GM08714 (cell line): ENCODE results near the gene AZU1.

ENCODE experiments used
- H3K4me3 ChIP-seq: fragments of 200-500 bp; sonication (Bioruptor generic); 2 replicates; pipeline ENCODE4 v1.5.1; 2014; ENCODE audit warnings: mild to moderate bottlenecking, low read length, inconsistent platforms
- ZNF274 ChIP-seq: IDR thresholded peaks from 2 replicates; pipeline ENCODE4 v1.6.1; 2012; ENCODE audit warnings: mild to moderate bottlenecking, low read depth, low read length

AZU1 gene

DNA sequence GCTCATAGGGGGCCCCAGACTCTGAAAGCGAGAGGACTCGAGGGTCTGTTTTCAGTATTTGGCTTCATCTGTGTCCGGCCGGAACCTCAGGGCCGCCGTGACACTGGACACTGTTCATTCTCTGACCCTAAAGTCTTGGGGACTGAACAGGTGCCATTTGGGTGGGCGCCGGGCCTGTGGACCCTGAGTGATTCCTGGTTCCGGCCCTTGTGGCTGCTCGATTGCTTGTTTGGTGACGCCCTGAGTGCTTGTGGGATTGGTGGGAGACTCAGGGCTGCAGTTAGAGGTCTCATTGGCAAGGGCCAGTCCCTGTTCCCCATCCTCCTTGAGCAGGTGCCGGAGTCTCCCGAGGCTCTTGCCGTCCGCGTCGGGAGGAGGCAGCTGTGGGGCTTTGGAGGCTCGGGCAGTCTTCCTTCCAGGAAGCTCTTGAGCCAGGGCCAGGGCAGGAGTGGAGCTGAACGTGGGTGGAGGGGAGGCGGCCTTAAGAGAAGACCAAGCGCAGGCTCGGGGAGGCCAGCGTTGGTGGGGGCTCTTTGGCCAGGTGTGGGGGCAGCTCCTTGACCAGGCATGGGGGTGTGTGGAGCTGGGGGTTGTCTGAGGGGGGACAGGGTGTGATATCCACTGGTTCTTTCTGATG lies 25.7 kb upstream of the AZU1 start:
- H3K4me3 ChIP-seq = no peak overlapping the region

DNA sequence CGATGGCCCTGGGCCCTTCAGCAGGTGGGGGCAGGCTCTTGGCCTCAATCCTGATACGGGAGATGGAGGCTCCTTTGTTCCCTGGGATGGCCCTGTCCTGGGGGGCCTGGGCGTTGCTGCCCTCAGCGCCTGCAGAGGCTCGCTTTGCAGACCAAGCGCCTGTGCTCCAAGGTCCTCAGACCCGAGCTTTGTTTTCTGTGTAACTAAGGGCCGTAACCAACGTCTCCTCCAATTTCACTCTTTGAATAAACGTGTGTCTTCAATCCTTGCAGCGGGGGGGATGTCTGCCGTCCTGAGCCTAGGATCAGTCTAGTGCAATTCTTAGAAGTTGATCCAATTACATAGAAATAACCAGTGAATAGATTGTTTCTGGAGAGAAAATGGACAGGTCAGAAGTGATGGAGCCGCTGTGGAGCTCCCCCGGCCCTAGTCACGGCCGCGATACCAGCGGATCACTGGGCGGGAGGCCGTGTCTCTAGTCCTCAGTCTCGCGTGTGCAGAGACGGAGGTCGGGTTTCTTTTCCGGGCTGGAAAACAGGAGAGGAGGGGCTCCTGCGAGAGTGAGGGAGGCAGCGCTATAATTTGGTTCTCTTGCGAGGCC lies 25.0 kb upstream of the AZU1 start:
- no peak for TF ChIP-seq ZNF274
- H3K4me3 ChIP-seq = no peak overlapping the region

More for the DNA sequence above, 25.7 kb upstream of the AZU1 start:
- no peak for TF ChIP-seq ZNF274

DNA sequence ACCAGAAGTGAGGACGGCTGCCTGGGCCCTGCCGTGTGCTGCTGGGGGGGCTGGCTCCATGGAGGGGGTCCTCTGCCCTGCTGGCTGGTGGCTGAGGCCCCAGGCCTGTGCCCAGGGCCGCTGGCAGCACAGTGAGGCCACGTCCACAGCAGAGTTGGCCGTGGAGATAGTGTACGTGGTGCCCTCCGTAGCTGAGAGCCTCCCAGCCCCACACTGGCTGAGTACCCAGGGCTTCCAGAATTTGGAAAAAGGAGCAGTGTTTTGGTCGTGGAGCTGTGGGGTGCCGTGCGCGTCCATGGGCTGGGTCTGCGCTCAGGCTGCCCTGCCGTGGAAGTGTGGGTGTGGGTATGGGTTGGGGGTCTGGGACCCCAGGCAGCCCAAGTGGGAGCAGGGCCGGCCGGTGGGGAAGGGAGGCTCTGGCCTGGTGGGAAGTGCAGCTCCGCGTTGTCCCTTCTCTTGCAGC lies 24.5 kb upstream of the AZU1 start:
- no peak for TF ChIP-seq ZNF274
- H3K4me3 ChIP-seq = no peak overlapping the region

DNA sequence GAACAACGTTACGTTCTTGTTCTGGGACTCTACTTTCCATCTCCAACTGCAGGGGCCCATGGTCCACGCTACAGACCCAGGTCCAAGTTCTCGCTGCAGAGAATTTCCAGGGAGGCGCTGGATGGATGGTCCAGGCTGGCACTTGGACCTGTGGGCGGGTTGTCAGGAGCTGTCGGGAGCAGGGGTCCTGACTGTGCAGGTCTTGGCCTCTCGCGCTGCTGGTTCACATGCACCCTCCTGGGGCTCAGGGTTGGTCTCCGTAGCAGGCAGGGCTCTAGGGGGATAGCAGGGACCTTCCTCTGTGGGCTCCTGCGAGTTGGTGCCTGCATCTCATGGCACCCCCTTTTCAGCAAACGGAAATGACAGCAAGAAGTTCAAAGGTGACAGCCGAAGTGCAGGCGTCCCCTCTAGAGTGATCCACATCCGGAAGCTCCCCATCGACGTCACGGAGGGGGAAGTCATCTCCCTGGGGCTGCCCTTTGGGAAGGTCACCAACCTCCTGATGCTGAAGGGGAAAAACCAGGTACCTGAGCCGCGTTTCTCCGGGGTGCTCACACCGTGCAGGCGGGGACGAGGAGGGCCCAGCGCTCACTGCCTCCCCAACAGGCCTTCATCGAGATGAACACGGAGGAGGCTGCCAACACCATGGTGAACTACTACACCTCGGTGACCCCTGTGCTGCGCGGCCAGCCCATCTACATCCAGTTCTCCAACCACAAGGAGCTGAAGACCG lies 23.8 kb upstream of the AZU1 start:
- H3K4me3 ChIP-seq = no peak overlapping the region
- TF ChIP-seq ZNF274 = no peak

DNA sequence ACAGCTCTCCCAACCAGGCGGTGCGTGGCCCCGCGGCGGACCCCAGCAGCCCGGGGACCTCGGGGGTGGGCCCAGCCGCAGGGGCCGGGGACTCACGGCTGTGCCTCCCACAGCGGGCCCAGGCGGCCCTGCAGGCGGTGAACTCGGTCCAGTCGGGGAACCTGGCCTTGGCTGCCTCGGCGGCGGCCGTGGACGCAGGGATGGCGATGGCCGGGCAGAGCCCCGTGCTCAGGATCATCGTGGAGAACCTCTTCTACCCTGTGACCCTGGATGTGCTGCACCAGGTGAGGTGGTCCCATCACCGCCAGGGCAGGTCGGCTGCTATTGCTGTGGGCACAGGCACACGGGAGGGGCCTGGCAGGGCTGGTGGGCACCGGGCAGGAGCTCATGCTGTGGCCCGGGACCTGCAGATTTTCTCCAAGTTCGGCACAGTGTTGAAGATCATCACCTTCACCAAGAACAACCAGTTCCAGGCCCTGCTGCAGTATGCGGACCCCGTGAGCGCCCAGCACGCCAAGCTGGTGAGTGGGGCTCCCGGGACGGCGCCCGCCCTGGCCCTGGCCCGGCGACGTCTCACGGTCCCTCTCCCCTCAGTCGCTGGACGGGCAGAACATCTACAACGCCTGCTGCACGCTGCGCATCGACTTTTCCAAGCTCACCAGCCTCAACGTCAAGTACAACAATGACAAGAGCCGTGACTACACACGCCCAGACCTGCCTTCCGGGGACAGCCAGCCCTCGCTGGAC lies 23.0 kb upstream of the AZU1 start:
- no peak for TF ChIP-seq ZNF274
- H3K4me3 ChIP-seq = no peak overlapping the region

DNA sequence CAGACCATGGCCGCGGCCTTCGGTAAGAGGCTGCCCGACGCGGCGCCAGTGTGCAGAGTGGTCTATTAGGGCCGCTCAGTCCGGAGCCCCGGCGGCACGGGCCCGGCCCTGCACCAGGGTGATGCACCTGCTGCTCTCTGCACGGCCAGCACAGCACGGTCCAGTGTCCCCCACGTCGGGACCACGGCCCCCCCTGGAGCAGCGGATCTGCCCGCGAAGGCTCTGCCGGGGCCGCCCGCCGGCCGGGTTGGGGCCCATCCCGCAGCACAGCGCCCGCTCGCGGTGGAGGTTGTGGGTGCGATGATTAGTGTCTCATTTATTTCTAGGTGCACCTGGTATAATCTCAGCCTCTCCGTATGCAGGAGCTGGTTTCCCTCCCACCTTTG lies 22.5 kb upstream of the AZU1 start:
- no peak overlapping the region for H3K4me3 ChIP-seq
- no peak for TF ChIP-seq ZNF274

DNA sequence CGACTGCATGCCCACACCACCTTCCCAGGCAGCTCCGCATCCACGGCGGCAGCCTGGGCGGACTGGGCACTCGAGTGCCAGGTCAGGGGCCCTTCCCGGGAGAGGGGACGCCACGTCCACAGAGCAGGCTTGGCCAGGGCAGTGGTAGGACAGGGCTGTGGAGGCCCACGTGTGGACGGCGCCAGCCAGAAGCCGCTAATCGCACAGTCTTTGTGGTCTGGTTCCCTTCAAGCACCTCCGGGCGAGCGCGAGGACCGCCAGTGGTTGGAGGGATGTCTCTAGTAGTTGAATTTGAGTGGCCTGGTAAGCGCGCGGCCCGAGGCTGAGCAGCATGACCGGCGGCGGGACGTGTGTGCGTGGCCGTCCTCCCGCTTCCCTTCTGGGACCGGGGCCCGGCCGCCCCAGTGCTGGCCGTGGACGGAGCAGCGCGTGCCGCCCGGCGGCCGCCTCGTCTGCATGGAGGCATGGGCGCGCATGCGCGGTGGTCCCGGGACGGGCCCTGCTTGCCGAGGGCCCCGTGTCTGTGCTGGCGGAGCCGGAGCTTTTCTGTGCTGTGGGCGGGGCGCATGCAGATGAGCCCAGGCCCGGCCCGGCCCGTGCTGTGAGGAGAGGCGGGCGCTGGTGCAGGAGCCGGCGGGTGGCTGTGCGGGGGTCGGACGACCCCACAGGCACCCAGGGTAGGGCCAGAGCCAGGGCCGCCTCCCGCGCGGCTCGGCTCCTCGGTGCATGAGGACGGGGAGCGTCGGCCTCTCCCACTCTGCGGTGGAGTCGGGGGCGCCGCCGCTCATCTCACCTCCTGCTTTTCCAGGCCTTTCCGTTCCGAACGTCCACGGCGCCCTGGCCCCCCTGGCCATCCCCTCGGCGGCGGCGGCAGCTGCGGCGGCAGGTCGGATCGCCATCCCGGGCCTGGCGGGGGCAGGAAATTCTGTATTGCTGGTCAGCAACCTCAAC lies 21.8 kb upstream of the AZU1 start:
- no peak for TF ChIP-seq ZNF274
- no peak overlapping the region for H3K4me3 ChIP-seq

DNA sequence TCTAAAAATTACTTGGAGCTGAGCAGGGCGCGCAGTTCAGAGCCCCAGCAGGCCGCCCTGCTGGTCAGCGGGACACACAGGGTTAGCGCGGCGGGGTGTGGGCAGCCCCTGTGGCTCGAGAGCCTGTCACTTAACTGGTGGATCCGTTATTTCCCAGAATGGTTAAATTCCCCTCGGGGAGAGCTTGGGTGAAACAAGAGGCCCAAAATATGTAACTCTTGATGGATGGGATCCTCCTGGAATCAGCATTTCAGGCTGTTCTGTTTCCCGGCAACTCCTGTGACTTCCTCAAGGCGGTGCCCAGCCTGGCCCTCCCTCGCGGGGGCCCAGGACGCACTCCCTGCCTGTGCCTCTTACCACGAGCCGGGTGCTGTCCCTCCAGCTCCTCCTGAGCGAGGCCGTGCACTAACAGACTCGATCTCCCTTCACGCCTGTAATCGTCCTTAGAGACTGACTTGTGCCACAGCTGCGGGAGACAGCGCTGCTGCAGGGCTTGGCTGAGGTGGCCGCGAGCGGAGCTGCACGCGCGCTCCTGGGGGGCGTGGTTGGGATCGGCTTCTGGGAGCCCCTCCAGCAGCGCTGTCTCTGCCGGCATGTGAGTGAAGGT lies 20.7 kb upstream of the AZU1 start:
- no peak for TF ChIP-seq ZNF274
- H3K4me3 ChIP-seq = no peak overlapping the region

DNA sequence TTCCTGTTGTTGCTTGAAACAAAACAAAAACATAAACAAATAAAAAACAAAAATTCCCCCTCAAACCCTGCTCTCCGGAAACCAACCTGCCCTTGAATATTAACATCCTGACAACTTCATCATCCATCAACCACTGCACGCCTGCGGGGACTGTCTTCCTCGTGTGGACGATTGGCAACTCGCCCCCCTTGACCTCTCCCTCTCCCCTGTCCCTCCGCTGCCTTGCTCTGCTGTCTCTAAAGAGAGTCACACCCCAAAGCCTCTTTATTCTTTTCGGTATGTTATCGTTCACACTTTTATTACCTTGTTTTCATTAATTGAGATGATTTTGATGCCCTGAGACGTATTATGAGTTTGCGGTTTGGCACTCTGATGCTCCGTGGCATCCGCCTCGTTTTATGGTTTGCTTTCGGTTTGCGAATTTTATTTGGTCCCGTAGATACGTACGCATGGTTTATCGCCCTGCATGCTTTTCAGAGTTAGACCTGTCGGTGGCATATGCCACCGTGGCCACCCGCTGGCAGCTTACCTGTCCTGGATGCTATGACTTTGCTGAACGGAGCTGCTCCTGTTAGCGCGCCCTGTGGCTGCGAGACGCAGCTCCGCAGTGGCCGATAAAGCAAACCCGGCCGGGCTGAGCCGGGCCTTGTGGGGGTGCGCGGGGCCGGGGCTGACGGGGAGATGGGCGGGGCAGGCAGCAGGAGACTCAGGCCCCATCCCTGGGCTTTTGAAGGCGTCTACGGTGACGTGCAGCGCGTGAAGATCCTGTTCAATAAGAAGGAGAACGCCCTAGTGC lies 19.8 kb upstream of the AZU1 start:
- no peak overlapping the region for H3K4me3 ChIP-seq
- TF ChIP-seq ZNF274 = no peak

DNA sequence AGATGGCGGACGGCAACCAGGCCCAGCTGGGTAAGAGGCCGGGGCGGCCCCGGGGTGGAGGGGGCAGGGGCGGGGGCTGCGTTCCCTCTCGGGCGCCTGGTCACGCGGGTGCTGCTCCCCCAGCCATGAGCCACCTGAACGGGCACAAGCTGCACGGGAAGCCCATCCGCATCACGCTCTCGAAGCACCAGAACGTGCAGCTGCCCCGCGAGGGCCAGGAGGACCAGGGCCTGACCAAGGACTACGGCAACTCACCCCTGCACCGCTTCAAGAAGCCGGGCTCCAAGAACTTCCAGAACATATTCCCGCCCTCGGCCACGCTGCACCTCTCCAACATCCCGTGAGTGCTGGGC lies 19.2 kb upstream of the AZU1 start:
- H3K4me3 ChIP-seq = no peak overlapping the region
- no peak for TF ChIP-seq ZNF274

DNA sequence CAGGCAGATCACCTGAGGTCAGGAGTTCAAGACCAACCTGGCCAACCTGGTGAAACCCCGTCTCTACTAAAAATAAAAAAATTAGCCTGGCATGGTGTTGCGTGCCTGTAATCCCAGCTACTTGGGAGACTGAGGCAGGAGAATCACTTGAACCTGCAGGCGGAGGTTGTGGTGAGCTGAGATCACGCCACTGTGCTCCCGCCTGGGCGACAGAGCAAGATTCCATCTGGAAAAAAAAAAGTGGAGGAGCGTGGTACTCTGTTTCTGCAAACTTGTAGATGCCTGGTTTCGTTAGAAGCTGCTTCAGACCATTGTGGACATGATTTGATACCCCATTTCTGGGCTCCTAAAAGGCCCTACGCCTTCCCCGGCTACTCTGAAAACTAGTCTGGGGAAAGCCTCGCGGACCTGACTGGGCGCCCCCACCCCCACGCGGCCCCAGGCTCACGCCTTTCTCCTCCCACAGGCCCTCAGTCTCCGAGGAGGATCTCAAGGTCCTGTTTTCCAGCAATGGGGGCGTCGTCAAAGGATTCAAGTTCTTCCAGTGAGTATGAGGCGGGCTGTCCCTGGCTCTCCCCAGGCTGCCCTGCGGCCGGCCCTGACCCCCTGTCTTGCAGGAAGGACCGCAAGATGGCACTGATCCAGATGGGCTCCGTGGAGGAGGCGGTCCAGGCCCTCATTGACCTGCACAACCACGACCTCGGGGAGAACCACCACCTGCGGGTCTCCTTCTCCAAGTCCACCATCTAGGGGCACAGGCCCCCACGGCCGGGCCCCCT lies 17.4 kb upstream of the AZU1 start:
- no peak overlapping the region for H3K4me3 ChIP-seq
- no peak for TF ChIP-seq ZNF274

DNA sequence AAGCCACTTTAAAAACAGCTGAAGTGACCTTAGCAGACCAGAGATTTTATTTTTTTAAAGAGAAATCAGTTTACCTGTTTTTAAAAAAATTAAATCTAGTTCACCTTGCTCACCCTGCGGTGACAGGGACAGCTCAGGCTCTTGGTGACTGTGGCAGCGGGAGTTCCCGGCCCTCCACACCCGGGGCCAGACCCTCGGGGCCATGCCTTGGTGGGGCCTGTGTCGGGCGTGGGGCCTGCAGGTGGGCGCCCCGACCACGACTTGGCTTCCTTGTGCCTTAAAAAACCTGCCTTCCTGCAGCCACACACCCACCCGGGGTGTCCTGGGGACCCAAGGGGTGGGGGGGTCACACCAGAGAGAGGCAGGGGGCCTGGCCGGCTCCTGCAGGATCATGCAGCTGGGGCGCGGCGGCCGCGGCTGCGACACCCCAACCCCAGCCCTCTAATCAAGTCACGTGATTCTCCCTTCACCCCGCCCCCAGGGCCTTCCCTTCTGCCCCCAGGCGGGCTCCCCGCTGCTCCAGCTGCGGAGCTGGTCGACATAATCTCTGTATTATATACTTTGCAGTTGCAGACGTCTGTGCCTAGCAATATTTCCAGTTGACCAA lies 16.7 kb upstream of the AZU1 start:
- no peak for TF ChIP-seq ZNF274
- no peak overlapping the region for H3K4me3 ChIP-seq
